Mesothelial cell of epicardium (in vitro differentiated cells): ENCODE results near the gene APBA1. TPM values are rescaled to one million over a fixed set of nuclear protein-coding genes. Genes with fewer than 3 reads are reported as not detected.

ENCODE experiments used
- DNase-seq, 2 experiments: peaks; one replicate each; pipeline ENCODE4 v3.0.0; 2021; ENCODE audit warnings: low spot score in 2 of 2; ENCODE audit not compliant: unreplicated experiment in 2 of 2
- H3K27ac Mint-ChIP-seq: 2 replicates; pipeline ENCODE4 v1.8.0; 2021; ENCODE audit warnings: mixed read lengths
- H3K27me3 Mint-ChIP-seq: 2 replicates; pipeline ENCODE4 v1.8.0; 2021; ENCODE audit warnings: low read depth, mixed read lengths
- H3K36me3 Mint-ChIP-seq: 2 replicates; pipeline ENCODE4 v1.8.0; 2021; ENCODE audit warnings: mixed read lengths
- H3K4me1 Mint-ChIP-seq: 2 replicates; pipeline ENCODE4 v1.8.0; 2021; ENCODE audit warnings: mixed read lengths
- H3K4me3 Mint-ChIP-seq: 2 replicates; pipeline ENCODE4 v1.8.0; 2021; ENCODE audit warnings: mild to moderate bottlenecking, moderate library complexity, mixed read lengths
- H3K9me3 Mint-ChIP-seq: 2 replicates; pipeline ENCODE4 v1.8.0; 2021; ENCODE audit warnings: mixed read lengths
- total RNA-seq: library from RNA; stranded (reverse); gene quantifications from 3 replicates; pipeline ENCODE4 v1.2.1, GENCODE V29; 2021
- TF ChIP-seq, protein P1 (sequence below): fragments of 200-600 bp; sonication (generic); IDR thresholded peaks from one replicate; pipeline ENCODE4 v1.5.0; 2021; ENCODE audit warnings: antibody characterized with exemption; ENCODE audit not compliant: unreplicated experiment

The APBA1 gene
- total RNA-seq, 1 donor from 2014 or later: 18.4 TPM

DNA sequence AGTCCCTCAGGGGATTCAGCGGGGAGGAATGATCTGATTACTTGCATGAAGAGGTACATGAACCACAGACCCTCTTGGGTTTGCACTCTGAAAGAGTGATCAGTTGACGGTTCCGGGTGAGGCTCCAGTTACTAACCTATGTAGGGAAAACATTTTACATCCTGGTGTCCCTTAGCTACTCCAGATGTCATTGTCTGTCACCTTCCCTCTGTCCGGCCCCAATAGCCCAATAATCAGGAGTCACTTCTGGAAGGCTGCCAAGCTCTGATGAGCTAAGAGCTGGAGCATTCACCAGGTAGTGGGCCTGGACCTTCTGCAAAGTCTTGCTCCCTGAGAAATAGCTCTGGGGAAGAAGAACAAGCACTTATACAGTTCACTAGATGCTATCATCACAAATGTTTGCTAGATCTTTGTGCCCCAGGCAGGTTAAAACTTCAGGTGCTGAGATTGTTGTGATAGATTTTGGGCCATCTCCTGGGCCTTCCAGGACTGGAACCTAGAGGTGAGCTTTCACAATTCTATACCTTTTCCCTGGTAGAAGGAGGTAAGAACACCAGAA, 282.7 kb downstream of the APBA1 start:
- Mint-ChIP-seq H3K4me3 (no peak overlapping the region), H3K4me1 (peaks cover 6% of the 10 kb centered on the region), H3K27me3 (no peaks in the 10 kb centered on the region), H3K27ac (no peak overlapping the region), H3K36me3 (no peaks in the 10 kb centered on the region), H3K9me3 (peaks cover 3% of the 10 kb centered on the region)
- TF ChIP-seq, protein P1, sequence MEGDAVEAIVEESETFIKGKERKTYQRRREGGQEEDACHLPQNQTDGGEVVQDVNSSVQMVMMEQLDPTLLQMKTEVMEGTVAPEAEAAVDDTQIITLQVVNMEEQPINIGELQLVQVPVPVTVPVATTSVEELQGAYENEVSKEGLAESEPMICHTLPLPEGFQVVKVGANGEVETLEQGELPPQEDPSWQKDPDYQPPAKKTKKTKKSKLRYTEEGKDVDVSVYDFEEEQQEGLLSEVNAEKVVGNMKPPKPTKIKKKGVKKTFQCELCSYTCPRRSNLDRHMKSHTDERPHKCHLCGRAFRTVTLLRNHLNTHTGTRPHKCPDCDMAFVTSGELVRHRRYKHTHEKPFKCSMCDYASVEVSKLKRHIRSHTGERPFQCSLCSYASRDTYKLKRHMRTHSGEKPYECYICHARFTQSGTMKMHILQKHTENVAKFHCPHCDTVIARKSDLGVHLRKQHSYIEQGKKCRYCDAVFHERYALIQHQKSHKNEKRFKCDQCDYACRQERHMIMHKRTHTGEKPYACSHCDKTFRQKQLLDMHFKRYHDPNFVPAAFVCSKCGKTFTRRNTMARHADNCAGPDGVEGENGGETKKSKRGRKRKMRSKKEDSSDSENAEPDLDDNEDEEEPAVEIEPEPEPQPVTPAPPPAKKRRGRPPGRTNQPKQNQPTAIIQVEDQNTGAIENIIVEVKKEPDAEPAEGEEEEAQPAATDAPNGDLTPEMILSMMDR: no peak
- no peak for DNase-seq

DNA sequence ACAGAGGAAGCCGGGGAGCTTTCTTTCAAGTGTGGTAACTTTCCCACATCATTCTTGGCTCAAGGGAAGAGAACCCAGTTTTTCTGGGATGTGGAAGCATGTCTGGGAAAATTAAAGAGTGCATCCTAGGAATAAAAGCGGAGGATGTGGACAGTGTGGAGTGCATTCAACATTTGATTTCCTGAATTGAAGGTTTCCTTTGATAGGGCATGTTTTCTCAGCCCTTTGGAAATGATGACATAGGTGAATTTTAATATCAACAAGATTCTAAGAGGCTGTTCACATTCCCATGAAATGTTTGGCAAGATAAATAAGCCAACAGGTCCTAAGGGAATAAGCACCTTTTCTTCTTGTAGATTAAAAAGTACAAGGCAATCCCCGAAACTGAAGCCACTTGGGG, 283.6 kb downstream of the APBA1 start:
- TF ChIP-seq, protein P1: no peak
- DNase-seq: no peak
- H3K4me3 Mint-ChIP-seq: no peak overlapping the region
- no peaks in the 10 kb centered on the region for H3K27me3 Mint-ChIP-seq
- H3K9me3 Mint-ChIP-seq: peaks cover 3% of the 10 kb centered on the region
- no peaks in the 10 kb centered on the region for H3K36me3 Mint-ChIP-seq
- H3K27ac Mint-ChIP-seq: no peak overlapping the region
- peaks cover 10% of the 10 kb centered on the region for H3K4me1 Mint-ChIP-seq

DNA sequence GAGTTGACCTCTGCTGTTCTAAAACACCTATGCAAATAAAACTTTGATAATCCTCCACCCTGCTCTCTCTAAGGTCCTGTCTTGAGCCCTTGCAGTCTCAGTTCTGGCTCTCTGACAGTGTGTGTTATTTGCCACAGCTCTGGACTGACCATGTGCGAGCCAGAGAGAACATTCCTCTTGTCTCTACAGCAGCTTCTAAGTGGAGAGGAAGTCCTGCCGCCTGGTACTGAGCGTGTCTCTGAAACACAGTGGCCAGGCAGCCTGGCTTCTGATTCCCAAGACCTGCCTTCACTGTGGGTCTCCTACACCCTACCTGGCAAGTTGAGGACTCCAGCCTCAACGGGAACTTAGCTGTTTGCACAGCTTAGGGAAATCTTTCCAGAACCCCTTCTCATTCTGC, 285.5 kb downstream of the APBA1 start:
- Mint-ChIP-seq H3K4me3 (no peak overlapping the region), H3K27me3 (no peaks in the 10 kb centered on the region), H3K36me3 (no peaks in the 10 kb centered on the region), H3K27ac (no peak overlapping the region), H3K4me1 (peaks cover 17% of the 10 kb centered on the region), H3K9me3 (no peaks in the 10 kb centered on the region)
- no peak for DNase-seq
- TF ChIP-seq, protein P1: no peak

DNA sequence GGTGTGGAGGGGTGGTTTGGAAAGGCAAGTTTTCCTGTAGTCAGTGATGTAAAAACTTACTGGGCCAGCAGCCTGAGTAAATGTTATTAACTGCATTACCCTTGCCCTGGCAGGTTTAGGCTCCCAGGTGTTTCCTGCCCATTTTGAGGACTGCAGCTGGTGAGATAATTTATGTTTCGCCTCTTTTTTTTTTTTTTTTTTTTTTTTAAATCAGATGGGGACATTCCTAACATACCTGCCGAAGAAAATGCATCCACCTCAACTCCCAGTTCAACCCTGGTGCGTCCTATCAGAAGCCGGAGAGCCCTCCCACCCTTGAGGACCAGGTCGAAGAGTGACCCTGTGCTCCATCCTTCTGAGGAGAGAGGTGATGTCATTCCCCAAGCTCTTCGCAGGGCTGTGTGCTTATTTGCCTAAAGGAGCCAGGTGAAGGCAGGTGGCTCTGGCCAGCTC, 286.6 kb downstream of the APBA1 start:
- H3K4me3 Mint-ChIP-seq: no peak overlapping the region
- TF ChIP-seq, protein P1: no peak
- no peaks in the 10 kb centered on the region for H3K27me3 Mint-ChIP-seq
- no peaks in the 10 kb centered on the region for H3K9me3 Mint-ChIP-seq
- H3K27ac Mint-ChIP-seq: no peak overlapping the region
- DNase-seq: no peak
- H3K36me3 Mint-ChIP-seq: no peaks in the 10 kb centered on the region
- peaks cover 17% of the 10 kb centered on the region for H3K4me1 Mint-ChIP-seq

DNA sequence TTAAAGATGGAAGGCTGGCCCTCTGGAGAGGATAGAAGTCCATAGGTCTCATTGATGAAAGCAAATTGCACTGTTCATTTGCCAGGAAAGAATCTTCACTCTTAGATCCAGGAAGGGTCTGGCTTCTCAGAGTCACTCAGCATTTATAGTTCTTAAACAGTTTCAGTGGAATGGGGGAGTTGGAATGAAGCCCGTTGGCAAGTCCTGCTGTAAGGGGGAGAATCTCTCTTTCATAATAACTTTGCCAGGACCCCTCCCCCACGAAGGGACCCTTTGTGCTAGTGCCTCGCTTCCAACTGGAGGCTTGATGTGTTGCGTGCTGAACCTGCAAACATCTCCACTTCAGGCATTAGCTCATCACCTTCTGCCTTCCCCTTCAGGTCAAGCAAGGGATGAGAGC, 290.0 kb downstream of the APBA1 start:
- H3K36me3 Mint-ChIP-seq: no peaks in the 10 kb centered on the region
- no peak overlapping the region for H3K27ac Mint-ChIP-seq
- no peaks in the 10 kb centered on the region for H3K27me3 Mint-ChIP-seq
- TF ChIP-seq, protein P1: no peak
- H3K4me3 Mint-ChIP-seq: no peak overlapping the region
- peaks cover 44% of the 10 kb centered on the region for H3K4me1 Mint-ChIP-seq
- no peaks in the 10 kb centered on the region for H3K9me3 Mint-ChIP-seq
- DNase-seq: no peak

DNA sequence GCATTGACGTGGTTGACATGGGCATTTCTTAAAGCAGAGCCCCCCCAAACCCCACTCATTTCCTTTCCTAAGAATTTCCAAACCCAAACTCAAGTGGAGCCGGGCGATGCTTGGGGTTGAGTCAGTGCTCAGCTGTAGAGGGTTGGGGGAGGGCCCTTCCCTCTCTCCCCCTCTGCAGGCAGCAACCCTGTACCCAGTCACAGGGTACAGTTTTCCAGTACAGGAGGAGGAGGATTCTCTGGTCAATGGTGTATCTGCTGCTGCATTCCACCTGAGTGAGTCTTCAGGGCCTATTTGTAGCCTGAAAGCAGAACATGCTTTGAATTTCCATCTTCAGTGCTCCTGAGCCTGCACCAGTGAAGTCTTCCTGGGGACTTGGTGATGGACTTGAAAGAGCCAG, 291.4 kb downstream of the APBA1 start:
- no peak overlapping the region for H3K27ac Mint-ChIP-seq

More for the DNA sequence above, 291.4 kb downstream of the APBA1 start:
- Mint-ChIP-seq H3K36me3 (no peaks in the 10 kb centered on the region), H3K4me1 (peaks cover 49% of the 10 kb centered on the region), H3K4me3 (no peak overlapping the region), H3K27me3 (no peaks in the 10 kb centered on the region), H3K9me3 (no peaks in the 10 kb centered on the region)
- TF ChIP-seq, protein P1: no peak
- no peak for DNase-seq
